Measurements from ENCODE around the gene NT5M. TPM values are rescaled to one million over a fixed set of nuclear protein-coding genes. Genes with fewer than 3 reads are reported as not detected.
"Not testable (repeated sequence)": the region's sequence is repeated elsewhere in the genome, so short reads cannot be mapped to it uniquely, and the experiment has no call there.

Gene NT5M
- polyA plus RNA-seq, 1 experiment: 1.2 TPM

DNA sequence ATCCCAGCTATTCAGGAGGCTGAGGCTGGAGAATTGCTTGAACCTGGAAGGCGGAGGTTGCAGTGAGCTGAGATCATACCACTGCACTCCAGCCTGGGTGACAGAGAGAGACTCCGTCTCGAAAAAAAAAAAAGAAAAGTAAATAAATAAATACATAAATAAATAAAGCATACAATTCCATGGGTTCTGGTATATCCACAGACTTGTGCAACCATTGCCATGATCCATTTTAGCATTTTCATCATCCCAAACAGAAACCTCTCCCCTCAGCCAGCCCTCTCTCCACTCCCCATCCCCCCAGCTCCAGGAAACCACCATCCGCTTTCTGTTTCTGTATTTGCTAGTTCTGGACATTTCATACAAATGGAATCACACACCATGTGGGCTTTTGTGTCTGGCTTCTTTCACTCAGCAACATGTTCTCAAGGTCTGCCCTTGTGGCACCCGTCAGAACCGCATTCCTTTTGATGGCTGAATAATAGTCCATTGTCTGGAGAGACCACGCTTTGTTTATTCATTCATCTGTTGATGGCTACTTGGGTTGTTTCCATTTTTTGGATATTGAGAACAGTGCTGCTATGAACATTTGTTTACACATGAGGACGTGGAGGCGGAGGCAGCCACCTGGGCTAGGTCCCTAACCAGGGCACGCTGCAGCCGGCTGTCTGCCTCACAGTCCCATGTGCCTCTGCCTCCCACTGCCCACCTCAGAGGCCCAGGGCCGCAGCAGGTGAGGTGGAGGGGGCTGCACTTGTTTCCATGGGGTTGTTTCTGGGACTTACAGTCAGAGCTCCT lies 76.2 kb downstream of the NT5M start:
- TF ChIP-seq, protein P1, sequence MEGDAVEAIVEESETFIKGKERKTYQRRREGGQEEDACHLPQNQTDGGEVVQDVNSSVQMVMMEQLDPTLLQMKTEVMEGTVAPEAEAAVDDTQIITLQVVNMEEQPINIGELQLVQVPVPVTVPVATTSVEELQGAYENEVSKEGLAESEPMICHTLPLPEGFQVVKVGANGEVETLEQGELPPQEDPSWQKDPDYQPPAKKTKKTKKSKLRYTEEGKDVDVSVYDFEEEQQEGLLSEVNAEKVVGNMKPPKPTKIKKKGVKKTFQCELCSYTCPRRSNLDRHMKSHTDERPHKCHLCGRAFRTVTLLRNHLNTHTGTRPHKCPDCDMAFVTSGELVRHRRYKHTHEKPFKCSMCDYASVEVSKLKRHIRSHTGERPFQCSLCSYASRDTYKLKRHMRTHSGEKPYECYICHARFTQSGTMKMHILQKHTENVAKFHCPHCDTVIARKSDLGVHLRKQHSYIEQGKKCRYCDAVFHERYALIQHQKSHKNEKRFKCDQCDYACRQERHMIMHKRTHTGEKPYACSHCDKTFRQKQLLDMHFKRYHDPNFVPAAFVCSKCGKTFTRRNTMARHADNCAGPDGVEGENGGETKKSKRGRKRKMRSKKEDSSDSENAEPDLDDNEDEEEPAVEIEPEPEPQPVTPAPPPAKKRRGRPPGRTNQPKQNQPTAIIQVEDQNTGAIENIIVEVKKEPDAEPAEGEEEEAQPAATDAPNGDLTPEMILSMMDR (IDR thresholded peaks at IDR 0.05; ENCODE audit: insufficient read depth, low read depth, low read length): no peak
- DNase-seq (ENCODE audit: low read depth): no peak

DNA sequence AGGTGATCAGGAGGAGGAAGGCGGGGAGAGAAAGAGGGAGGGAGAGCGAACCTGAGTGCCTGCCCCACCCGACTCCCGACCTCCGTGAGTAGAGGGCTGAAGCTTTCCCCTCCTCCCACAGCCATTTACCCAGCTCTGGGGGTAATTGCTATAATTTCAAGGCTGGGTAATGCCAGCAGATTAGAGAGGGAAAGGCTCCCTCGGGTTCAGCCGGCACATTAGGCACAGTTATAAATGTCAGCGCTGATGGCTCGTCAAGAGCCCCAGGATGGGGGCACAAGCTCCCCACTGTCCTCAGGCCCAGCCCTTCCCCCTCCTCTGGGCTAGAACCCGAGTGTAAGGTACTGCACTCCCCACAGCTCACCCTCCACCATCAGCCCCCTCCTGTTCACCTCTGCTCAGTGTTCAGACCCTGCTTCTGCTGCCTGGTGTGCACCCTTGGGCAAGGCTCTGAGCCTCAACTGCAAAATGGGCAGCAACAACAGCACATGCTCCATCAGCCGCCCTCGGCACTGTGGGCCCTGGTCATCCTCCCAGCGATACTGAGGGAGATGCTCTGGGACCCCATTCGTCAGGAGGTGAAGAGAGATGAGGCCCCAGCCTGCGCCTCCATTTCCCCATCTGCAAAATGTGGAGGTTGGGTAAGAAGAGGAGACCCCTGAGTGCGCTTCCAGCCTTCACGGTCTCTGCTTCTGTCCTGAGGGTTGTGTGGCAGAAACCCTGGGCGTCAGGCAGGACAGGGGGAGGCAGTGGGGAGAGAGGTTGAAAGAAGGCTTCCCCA lies 77.2 kb downstream of the NT5M start:
- no peaks in the 10 kb centered on the region for H3K36me3 ChIP-seq (ENCODE audit: control insufficient read depth, insufficient read depth, low read length)
- no peak for DNase-seq (ENCODE audit: low read depth)
- TF ChIP-seq, protein P1 (IDR thresholded peaks at IDR 0.05; ENCODE audit: insufficient read depth, low read depth, low read length): no peak
- POLR2A ChIA-PET: no interaction called here
- CTCF ChIA-PET: no interaction called here
- H3K27me3 ChIP-seq (ENCODE audit: control insufficient read depth, insufficient read depth, low read length): peaks cover 15% of the 10 kb centered on the region
- H3K4me3 ChIP-seq (ENCODE audit: low read depth, low read length): no peak overlapping the region

More for the DNA sequence above, 76.2 kb downstream of the NT5M start:
- H3K36me3 ChIP-seq (ENCODE audit: control insufficient read depth, insufficient read depth, low read length): no peaks in the 10 kb centered on the region
- no peak overlapping the region for H3K4me3 ChIP-seq (ENCODE audit: low read depth, low read length)
- POLR2A ChIA-PET: no interaction called here
- CTCF ChIA-PET: interaction anchor here (1.5 kb wide), 1 partner anchor 23 kb away, joined by 4 read pairs; no protein-coding TSS in a partner anchor
- H3K27me3 ChIP-seq (ENCODE audit: control insufficient read depth, insufficient read depth, low read length): peaks cover 15% of the 10 kb centered on the region

DNA sequence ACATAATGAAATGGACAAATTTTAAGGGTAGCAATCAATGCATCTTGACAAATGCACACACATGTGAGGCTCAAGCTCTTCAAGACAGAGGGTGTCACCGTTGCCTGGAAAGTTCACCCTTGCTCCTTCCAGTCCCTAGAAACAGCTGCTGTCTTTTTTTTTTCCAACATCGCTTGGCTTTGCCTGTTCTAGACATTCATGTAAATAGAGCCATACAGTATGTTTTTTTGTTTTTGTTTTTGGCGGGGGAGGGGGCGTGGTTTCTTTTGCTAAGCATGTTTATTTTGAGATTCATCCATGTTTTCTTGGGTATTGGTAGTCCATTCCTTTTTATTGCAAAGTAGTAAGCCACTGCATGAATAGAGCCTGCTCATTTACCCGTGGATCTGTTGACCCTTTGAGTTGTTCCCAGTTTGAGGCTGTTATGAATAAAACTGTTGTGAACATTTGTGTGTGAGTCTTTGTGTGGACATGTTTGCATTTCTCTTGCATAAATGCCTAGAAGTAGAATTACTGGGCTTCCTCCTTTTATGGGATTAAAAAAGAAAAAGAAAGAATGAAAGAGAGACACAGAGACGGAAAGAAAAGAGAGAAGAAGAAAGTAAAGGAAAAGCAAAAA lies 78.4 kb downstream of the NT5M start:
- no peak for DNase-seq (ENCODE audit: low read depth)
- H3K27me3 ChIP-seq (ENCODE audit: control insufficient read depth, insufficient read depth, low read length): peaks cover 15% of the 10 kb centered on the region
- no peaks in the 10 kb centered on the region for H3K36me3 ChIP-seq (ENCODE audit: control insufficient read depth, insufficient read depth, low read length)
- POLR2A ChIA-PET: no interaction called here
- H3K4me3 ChIP-seq (ENCODE audit: low read depth, low read length): no peak overlapping the region
- TF ChIP-seq, protein P1 (IDR thresholded peaks at IDR 0.05; ENCODE audit: insufficient read depth, low read depth, low read length): no peak
- CTCF ChIA-PET: no interaction called here

DNA sequence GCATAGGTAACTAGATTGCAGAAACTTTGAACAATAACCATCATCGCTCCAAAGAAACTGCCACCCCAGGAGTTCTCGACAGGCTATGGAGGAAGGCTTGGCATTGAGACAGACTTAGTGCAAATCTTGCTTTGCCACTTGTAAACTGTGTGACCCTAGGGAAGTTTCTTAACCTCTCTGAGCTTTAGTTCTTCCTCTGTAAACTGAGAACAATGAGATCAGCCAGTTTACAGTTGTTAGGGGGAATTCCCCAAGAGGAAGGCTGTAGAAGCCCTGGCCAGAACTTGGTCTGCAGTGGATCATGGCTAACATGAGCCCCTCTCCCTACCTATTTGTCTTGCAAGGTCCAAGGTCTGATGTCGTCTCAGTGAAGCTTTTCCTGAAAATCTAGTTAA lies 78.9 kb downstream of the NT5M start:
- no peak overlapping the region for H3K4me3 ChIP-seq (ENCODE audit: low read depth, low read length)
- H3K36me3 ChIP-seq (ENCODE audit: control insufficient read depth, insufficient read depth, low read length): no peaks in the 10 kb centered on the region
- POLR2A ChIA-PET: no interaction called here
- CTCF ChIA-PET: no interaction called here
- no peak for DNase-seq (ENCODE audit: low read depth)
- TF ChIP-seq, protein P1 (IDR thresholded peaks at IDR 0.05; ENCODE audit: insufficient read depth, low read depth, low read length): no peak
- H3K27me3 ChIP-seq (ENCODE audit: control insufficient read depth, insufficient read depth, low read length): peaks cover 15% of the 10 kb centered on the region

DNA sequence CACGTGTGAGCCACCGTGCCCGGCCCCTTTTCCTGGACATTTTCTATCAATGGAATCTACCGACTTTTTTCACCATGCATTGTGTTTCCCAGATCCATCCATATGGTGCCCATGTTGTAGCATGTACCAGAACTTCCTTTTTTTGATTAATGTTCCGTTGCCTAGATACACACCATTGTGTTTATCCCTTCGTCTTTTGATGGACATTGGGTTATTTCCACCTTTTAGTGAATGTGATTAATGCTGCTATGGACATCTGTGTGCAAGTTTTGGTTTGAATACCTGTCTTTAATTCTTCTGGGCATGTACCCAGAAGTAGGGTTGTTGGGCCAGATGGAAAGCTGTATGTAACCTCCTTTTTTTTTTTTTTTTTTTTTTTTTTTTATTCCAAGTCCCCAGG lies 79.8 kb downstream of the NT5M start:
- POLR2A ChIA-PET: no interaction called here
- no peaks in the 10 kb centered on the region for H3K36me3 ChIP-seq (ENCODE audit: control insufficient read depth, insufficient read depth, low read length)
- CTCF ChIA-PET: no interaction called here
- DNase-seq (ENCODE audit: low read depth): no peak
- H3K4me3 ChIP-seq (ENCODE audit: low read depth, low read length): no peak overlapping the region
- peaks cover 11% of the 10 kb centered on the region for H3K27me3 ChIP-seq (ENCODE audit: control insufficient read depth, insufficient read depth, low read length)
- TF ChIP-seq, protein P1 (IDR thresholded peaks at IDR 0.05; ENCODE audit: insufficient read depth, low read depth, low read length): no peak

DNA sequence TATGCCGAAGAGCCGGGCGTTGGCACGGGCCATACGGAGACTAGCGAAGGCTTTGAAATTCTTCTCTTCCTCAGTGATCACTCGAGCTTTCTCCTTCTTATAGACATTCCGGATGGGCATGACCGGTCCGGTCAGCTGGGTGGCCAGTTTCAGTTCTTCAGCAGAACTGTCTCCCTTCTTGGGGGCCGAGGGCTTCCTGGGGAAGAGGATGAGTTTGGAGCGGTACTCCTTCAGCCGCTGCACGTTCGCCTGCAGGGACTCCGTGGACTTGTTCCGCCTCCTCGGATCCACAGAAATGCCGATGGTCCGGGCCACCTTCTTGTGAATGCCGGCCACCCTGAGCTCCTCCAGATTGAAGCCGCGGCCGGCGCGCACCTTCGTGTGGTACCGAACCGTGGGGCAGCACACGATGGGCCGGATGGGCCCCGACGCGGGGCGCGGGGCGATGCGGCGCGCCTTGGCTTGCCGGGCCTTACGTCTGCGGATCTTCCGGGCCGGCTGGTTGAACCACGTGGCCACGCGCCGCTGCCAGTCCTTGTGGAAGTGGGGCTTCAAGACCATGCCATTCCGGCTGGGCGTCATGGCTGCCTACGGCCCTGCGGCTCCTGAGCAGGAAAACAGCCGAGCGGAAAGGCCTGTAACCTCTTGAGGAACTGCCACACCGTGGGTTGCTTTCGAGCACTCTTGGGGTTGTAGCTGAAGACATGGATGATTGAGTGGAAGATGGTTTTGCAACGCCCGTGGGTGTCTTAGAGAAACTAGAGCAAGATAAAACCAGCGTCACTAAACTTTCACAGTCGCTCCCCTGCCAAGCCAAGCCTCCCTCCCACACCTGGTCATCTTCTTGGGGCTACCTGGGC lies 80.5 kb downstream of the NT5M start:
- H3K36me3 ChIP-seq (ENCODE audit: control insufficient read depth, insufficient read depth, low read length); CTCF ChIA-PET; DNase-seq (ENCODE audit: low read depth); POLR2A ChIA-PET; H3K4me3 ChIP-seq (ENCODE audit: low read depth, low read length): not testable (repeated sequence)
- peaks cover 11% of the 10 kb centered on the region for H3K27me3 ChIP-seq (ENCODE audit: control insufficient read depth, insufficient read depth, low read length)

Measured in BJ (cell line).